H9 (cell line): ENCODE measurements around the gene MDH2. TPM values are rescaled to one million over a fixed set of nuclear protein-coding genes. Genes with fewer than 3 reads are reported as not detected.
A peak's percentile ranks its signal among the peaks of the same experiment; 100 is the strongest.

Experiments
- DNase-seq: peaks from one replicate; pipeline ENCODE4 v3.0.0-alpha.2; 2017
- H2AFZ ChIP-seq: one replicate; pipeline ENCODE4 v1.6.1; 2013; ENCODE audit warnings: mild to moderate bottlenecking, low read length, control low read depth, moderate library complexity
- H2AK5ac ChIP-seq: 2 replicates; pipeline ENCODE4 v1.6.1; 2013; ENCODE audit warnings: low read length, control low read depth, mixed read lengths; ENCODE audit not compliant: insufficient read length
- H2BK120ac ChIP-seq: one replicate; pipeline ENCODE4 v1.6.1; 2013; ENCODE audit warnings: low read depth, mild to moderate bottlenecking, low read length, control low read depth, inconsistent platforms; ENCODE audit not compliant: poor library complexity, severe bottlenecking
- H2BK12ac ChIP-seq: 2 replicates; pipeline ENCODE4 v1.6.1; 2013; ENCODE audit warnings: low read length, control low read depth, mixed read lengths, low read depth; ENCODE audit not compliant: insufficient read length
- H2BK15ac ChIP-seq: 2 replicates; pipeline ENCODE4 v1.6.1; 2013; ENCODE audit warnings: low read depth, low read length, control low read depth
- H2BK20ac ChIP-seq: one replicate; pipeline ENCODE4 v1.6.1; 2013; ENCODE audit warnings: low read depth, mild to moderate bottlenecking, low read length, control low read depth, inconsistent platforms; ENCODE audit not compliant: poor library complexity, severe bottlenecking
- H2BK5ac ChIP-seq: 2 replicates; pipeline ENCODE4 v1.6.1; 2013; ENCODE audit warnings: low read length, control low read depth, mixed read lengths; ENCODE audit not compliant: insufficient read length
- H3K14ac ChIP-seq: 2 replicates; pipeline ENCODE4 v1.6.1; 2013; ENCODE audit warnings: low read length, control low read depth; ENCODE audit not compliant: insufficient read depth
- H3K18ac ChIP-seq: 2 replicates; pipeline ENCODE4 v1.6.1; 2013; ENCODE audit warnings: low read depth, mild to moderate bottlenecking, mixed read lengths, low read length, control low read depth; ENCODE audit not compliant: insufficient read length
- H3K23ac ChIP-seq: 2 replicates; pipeline ENCODE4 v1.6.1; 2013; ENCODE audit warnings: low read length, control low read depth, mixed read lengths, low read depth; ENCODE audit not compliant: insufficient read length
- H3K23me2 ChIP-seq: 2 replicates; pipeline ENCODE4 v1.6.1; 2013; ENCODE audit warnings: low read depth, mild to moderate bottlenecking, mixed read lengths, low read length, control low read depth; ENCODE audit not compliant: insufficient read length, poor library complexity, severe bottlenecking
- H3K27ac ChIP-seq: 2 replicates; pipeline ENCODE4 v1.5.1; 2013; ENCODE audit warnings: low read length, control low read depth, mixed read lengths, low read depth; ENCODE audit not compliant: insufficient read length
- H3K27me3 ChIP-seq: 2 replicates; pipeline ENCODE4 v1.6.1; 2013; ENCODE audit warnings: low read length, control low read depth, inconsistent platforms; ENCODE audit not compliant: insufficient read depth
- H3K4ac ChIP-seq: 2 replicates; pipeline ENCODE4 v1.6.1; 2013; ENCODE audit warnings: low read depth, mild to moderate bottlenecking, control low read depth, inconsistent platforms, low read length, moderate library complexity
- H3K4me1 ChIP-seq: 2 replicates; pipeline ENCODE4 v1.6.1; 2013; ENCODE audit warnings: low read length, control low read depth, inconsistent platforms; ENCODE audit not compliant: insufficient read depth
- H3K4me2 ChIP-seq: 2 replicates; pipeline ENCODE4 v1.6.1; 2013; ENCODE audit warnings: low read length, control low read depth, mixed read lengths; ENCODE audit not compliant: insufficient read length, insufficient read depth
- H3K56ac ChIP-seq: 2 replicates; pipeline ENCODE4 v1.6.1; 2013; ENCODE audit warnings: low read depth, mild to moderate bottlenecking, mixed read lengths, low read length, control low read depth; ENCODE audit not compliant: insufficient read length
- H3K79me1 ChIP-seq: 2 replicates; pipeline ENCODE4 v1.6.1; 2013; ENCODE audit warnings: low read depth, mild to moderate bottlenecking, moderate library complexity, low read length, control low read depth, inconsistent platforms; ENCODE audit not compliant: insufficient read depth, poor library complexity, severe bottlenecking
- H3K79me2 ChIP-seq: 2 replicates; pipeline ENCODE4 v1.6.1; 2013; ENCODE audit warnings: low read length, control low read depth, inconsistent platforms; ENCODE audit not compliant: insufficient read depth
- H3K9ac ChIP-seq: 2 replicates; pipeline ENCODE4 v1.6.1; 2013; ENCODE audit warnings: low read length, control low read depth, mixed read lengths; ENCODE audit not compliant: insufficient read length; ENCODE audit errors: extremely low read depth
- H3K9me3 ChIP-seq: one replicate; pipeline ENCODE4 v1.6.1; 2013; ENCODE audit warnings: low read depth, low read length, inconsistent platforms; ENCODE audit not compliant: control insufficient read depth
- H3T11ph ChIP-seq: one replicate; pipeline ENCODE4 v1.6.1; 2013; ENCODE audit warnings: mild to moderate bottlenecking, low read length, control low read depth, inconsistent platforms
- H4K20me1 ChIP-seq: one replicate; pipeline ENCODE4 v1.6.1; 2013; ENCODE audit not compliant: control insufficient read depth, insufficient read length, insufficient read depth
- H4K5ac ChIP-seq: 2 replicates; pipeline ENCODE4 v1.6.1; 2013; ENCODE audit warnings: low read depth, mild to moderate bottlenecking, mixed read lengths, low read length, control low read depth; ENCODE audit not compliant: insufficient read length
- H4K8ac ChIP-seq: replicated peaks from 2 replicates; pipeline ENCODE4 v1.6.1; 2013; ENCODE audit warnings: low read length, control low read depth, mixed read lengths, low read depth; ENCODE audit not compliant: insufficient read length
- H4K91ac ChIP-seq: 2 replicates; pipeline ENCODE4 v1.6.1; 2013; ENCODE audit warnings: low read depth, mild to moderate bottlenecking, moderate library complexity, mixed read lengths, low read length, control low read depth; ENCODE audit not compliant: insufficient read length
- H3K27ac Mint-ChIP-seq, 3 experiments: 2 replicates in 2 of 3; 3 replicates in 1 of 3; pipeline ENCODE4 v1.8.0; 2020 to 2021; ENCODE audit warnings: mixed read lengths in 3 of 3, mild to moderate bottlenecking in 1 of 3, moderate library complexity in 1 of 3
- H3K27me3 Mint-ChIP-seq: 2 replicates; pipeline ENCODE4 v1.8.0; 2021; ENCODE audit warnings: low read depth, mild to moderate bottlenecking, moderate library complexity, mixed read lengths
- H3K36me3 Mint-ChIP-seq, 3 experiments: 2 replicates in 2 of 3; 3 replicates in 1 of 3; pipeline ENCODE4 v1.8.0; 2020 to 2021; ENCODE audit warnings: low read depth in 3 of 3, mixed read lengths in 3 of 3; ENCODE audit not compliant: insufficient read depth in 1 of 3
- H3K4me1 Mint-ChIP-seq, 2 experiments: 2 replicates each; pipeline ENCODE4 v1.8.0; 2020; ENCODE audit warnings: mixed read lengths in 2 of 2
- H3K4me3 Mint-ChIP-seq, 2 experiments: 2 replicates in 1 of 2; 3 replicates in 1 of 2; pipeline ENCODE4 v1.8.0; 2020 to 2021; ENCODE audit warnings: mild to moderate bottlenecking in 2 of 2, mixed read lengths in 2 of 2, moderate library complexity in 1 of 2
- H3K9me3 Mint-ChIP-seq, 2 experiments: 2 replicates in 1 of 2; 3 replicates in 1 of 2; pipeline ENCODE4 v1.8.0; 2020; ENCODE audit warnings: mild to moderate bottlenecking in 2 of 2, mixed read lengths in 2 of 2, moderate library complexity in 1 of 2
- CTCF ChIP-seq: fragments of 200-600 bp; sonication (generic); conservative IDR thresholded peaks from 3 replicates; pipeline ENCODE4 v1.8.0; 2021; ENCODE audit warnings: antibody characterized with exemption, mild to moderate bottlenecking
- WGBS: extraction: QIAGEN DNeasy Blood & Tissue Kit; methylation state at CpG from one replicate; pipeline ENCODE4 v1.1.7; 2013; ENCODE audit warnings: missing lambda C conversion rate, low lambda C conversion rate, mixed read lengths; ENCODE audit not compliant: insufficient read length; ENCODE audit errors: extremely low coverage; 5-methylcytosine and 5-hydroxymethylcytosine counted together
- total RNA-seq: library from RNA; stranded (reverse); gene quantifications from 2 replicates; pipeline ENCODE4 v1.2.1, GENCODE V29; 2021

MDH2 gene
- total RNA-seq, 1 experiment from 2014 or later: 260 TPM

GRCh38 chr7:76062254-76062653 lies 14.3 kb downstream of the MDH2 start:
- Mint-ChIP-seq H3K36me3 (peaks cover 69 to 97% (median 95%) of the 10 kb centered on the region in 3 experiments), H3K27me3 (no peaks in the 10 kb centered on the region), H3K27ac (no peak overlapping the region), H3K4me1 (no peaks in the 10 kb centered on the region), H3K9me3 (no peaks in the 10 kb centered on the region), H3K4me3 (peak overlapping the region in 1 of 2 experiments; percentile 32; a peak in 1 of 5 replicates)
- Histone ChIP-seq H4K91ac (no peak overlapping the region), H3K14ac (no peak overlapping the region), H3K27me3 (no peaks in the 10 kb centered on the region), H2BK5ac (no peak overlapping the region), H3K23me2 (no peaks in the 10 kb centered on the region), H2BK15ac (no peak overlapping the region), H3K79me1 (no peaks in the 10 kb centered on the region), H3K4ac (no peak overlapping the region), H3K56ac (no peak overlapping the region), H2AFZ (no peak overlapping the region), H3K18ac (no peak overlapping the region), H4K5ac (no peak overlapping the region), H3K4me1 (no peaks in the 10 kb centered on the region), H2BK20ac (no peak overlapping the region), H3K27ac (no peak overlapping the region), H3K9me3 (no peaks in the 10 kb centered on the region), H2BK120ac (no peak overlapping the region), H3K9ac (no peak overlapping the region), H2BK12ac (no peak overlapping the region), H3K23ac (no peak overlapping the region), H4K20me1 (no peaks in the 10 kb centered on the region), H4K8ac (no peak overlapping the region), H3T11ph (no peak overlapping the region), H3K79me2 (no peaks in the 10 kb centered on the region), H3K4me2 (no peak overlapping the region), H2AK5ac (no peak overlapping the region)
- no peak for TF ChIP-seq CTCF
- WGBS: no CpG with 5 or more reads among the region's 15 CpGs
- DNase-seq: no peak
